Adrenal gland (tissue), 5 donors: ENCODE measurements around the gene STAT1.

Experiments used
- POLR2A ChIP-seq, 2 donors: fragments of 450-650 bp; IDR thresholded peaks; one replicate each; pipeline ENCODE4 v1.6.1; 2017; ENCODE audit warnings: antibody characterized with exemption in 2 of 2, mild to moderate bottlenecking in 2 of 2, moderate library complexity in 1 of 2
- TF ChIP-seq, protein P1 (sequence below), 6 experiments: fragments of 450-650 bp in 4 of 6; fragments of 200-600 bp in 2 of 6; sonication (generic) in 1 of 6; IDR thresholded peaks; 1 replicate in 5 of 6; 2 replicates in 1 of 6; pipeline versions ENCODE4 v1.5.1 to v1.8.0; 2016 to 2021; ENCODE audit warnings: antibody characterized with exemption in 6 of 6, mild to moderate bottlenecking in 2 of 6, moderate library complexity in 1 of 6
- donor health status: DM: no; HTN: no; CAD: no.

DNA sequence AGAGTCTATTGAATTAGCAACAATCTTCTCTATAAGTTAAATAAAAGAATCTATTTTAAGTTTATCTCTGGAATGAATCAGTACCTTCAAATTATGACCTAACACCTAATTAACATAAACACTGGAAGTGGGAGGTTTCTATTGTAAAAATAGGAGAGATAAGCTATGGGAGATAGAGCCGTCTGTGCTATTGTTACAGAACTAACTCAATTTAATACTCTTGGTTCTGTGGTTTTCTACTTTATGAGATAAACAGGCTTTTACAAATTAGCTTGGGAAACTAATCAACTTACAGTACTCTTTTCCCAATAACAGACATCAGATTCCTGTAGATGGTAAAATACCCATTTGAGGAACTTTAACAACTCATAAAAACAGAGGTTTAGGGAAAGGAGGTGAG lies 25.6 kb upstream of the STAT1 start:
- TF ChIP-seq, protein P1, sequence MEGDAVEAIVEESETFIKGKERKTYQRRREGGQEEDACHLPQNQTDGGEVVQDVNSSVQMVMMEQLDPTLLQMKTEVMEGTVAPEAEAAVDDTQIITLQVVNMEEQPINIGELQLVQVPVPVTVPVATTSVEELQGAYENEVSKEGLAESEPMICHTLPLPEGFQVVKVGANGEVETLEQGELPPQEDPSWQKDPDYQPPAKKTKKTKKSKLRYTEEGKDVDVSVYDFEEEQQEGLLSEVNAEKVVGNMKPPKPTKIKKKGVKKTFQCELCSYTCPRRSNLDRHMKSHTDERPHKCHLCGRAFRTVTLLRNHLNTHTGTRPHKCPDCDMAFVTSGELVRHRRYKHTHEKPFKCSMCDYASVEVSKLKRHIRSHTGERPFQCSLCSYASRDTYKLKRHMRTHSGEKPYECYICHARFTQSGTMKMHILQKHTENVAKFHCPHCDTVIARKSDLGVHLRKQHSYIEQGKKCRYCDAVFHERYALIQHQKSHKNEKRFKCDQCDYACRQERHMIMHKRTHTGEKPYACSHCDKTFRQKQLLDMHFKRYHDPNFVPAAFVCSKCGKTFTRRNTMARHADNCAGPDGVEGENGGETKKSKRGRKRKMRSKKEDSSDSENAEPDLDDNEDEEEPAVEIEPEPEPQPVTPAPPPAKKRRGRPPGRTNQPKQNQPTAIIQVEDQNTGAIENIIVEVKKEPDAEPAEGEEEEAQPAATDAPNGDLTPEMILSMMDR (IDR thresholded peaks at IDR 0.05): no peak
- no peak for TF ChIP-seq POLR2A (IDR thresholded peaks at IDR 0.05)
